ENCODE measurements around the gene STX8. TPM values are rescaled to one million over a fixed set of nuclear protein-coding genes. Genes with fewer than 3 reads are reported as not detected.
"Not testable (repeated sequence)": the region's sequence is repeated elsewhere in the genome, so short reads cannot be mapped to it uniquely, and the experiment has no call there.

STX8 gene
- total and polyA plus RNA-seq, 7 donors: 40.4 to 104 (median 72.6) TPM

DNA sequence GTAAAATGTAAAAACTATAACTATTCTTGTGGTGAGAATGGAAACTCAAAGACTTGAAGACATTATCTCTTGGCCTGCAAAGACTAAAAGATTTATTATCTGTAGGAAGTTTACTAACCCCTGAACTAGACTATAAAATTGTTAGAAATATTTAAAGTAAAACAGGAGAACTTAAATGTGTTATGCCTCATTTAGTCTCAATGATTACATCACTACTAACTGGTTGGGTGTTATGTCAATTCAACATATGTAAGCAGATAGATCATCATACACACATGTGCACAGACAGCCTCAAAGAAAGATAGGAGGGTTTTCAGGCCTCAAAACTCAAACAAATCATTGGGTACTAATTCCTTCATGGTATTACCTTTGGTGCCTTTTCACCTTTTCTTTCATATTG is 7.6 kb downstream of the STX8 start:
- Histone ChIP-seq H3K4me1 (no peaks in the 10 kb centered on the region), H3K9me3 (no peaks in the 10 kb centered on the region), H3K4me3 (no peak overlapping the region), H3K27me3 (no peaks in the 10 kb centered on the region), H3K36me3 (peaks cover 0 to 31% (median 9%) of the 10 kb centered on the region in 4 donors), H3K27ac (no peak overlapping the region)
- TF ChIP-seq POLR2AphosphoS5 (IDR thresholded peaks at IDR 0.05) (no peak), POLR2A (IDR thresholded peaks at IDR 0.05) (no peak), EP300 (IDR thresholded peaks at IDR 0.05) (no peak)
- TF ChIP-seq, protein P1, sequence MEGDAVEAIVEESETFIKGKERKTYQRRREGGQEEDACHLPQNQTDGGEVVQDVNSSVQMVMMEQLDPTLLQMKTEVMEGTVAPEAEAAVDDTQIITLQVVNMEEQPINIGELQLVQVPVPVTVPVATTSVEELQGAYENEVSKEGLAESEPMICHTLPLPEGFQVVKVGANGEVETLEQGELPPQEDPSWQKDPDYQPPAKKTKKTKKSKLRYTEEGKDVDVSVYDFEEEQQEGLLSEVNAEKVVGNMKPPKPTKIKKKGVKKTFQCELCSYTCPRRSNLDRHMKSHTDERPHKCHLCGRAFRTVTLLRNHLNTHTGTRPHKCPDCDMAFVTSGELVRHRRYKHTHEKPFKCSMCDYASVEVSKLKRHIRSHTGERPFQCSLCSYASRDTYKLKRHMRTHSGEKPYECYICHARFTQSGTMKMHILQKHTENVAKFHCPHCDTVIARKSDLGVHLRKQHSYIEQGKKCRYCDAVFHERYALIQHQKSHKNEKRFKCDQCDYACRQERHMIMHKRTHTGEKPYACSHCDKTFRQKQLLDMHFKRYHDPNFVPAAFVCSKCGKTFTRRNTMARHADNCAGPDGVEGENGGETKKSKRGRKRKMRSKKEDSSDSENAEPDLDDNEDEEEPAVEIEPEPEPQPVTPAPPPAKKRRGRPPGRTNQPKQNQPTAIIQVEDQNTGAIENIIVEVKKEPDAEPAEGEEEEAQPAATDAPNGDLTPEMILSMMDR (IDR thresholded peaks at IDR 0.05): no peak
- intact Hi-C loops (cut with DNase I): no loop called here
- DNase-seq: no peak

DNA sequence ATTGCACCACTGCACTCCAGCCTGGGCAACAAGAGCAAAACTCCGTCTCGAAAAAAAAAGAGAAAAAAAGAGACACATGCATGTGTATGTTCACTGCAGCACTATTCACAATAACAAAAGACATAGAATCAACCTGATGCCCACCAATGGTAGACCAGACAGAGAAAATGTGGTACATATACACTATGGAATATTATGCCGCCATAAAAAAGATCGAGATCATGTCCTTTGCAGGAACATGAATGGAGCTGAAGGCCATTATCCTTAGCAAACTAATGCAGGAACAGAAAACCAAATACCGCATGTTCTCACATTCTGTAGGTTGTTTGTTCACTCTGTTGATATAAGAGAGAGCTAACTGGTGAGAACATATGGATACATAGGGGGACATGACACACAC is 8.9 kb downstream of the STX8 start:
- H3K36me3 ChIP-seq: peaks cover 0 to 31% (median 9%) of the 10 kb centered on the region in 4 donors
- H3K9me3 ChIP-seq; H3K27me3 ChIP-seq; H3K4me3 ChIP-seq; H3K27ac ChIP-seq; intact Hi-C loops (cut with DNase I); H3K4me1 ChIP-seq; DNase-seq: not testable (repeated sequence)
- 96 to 97% methylated on average over 5 of the region's 5 CpGs for WGBS, 2 donors

DNA sequence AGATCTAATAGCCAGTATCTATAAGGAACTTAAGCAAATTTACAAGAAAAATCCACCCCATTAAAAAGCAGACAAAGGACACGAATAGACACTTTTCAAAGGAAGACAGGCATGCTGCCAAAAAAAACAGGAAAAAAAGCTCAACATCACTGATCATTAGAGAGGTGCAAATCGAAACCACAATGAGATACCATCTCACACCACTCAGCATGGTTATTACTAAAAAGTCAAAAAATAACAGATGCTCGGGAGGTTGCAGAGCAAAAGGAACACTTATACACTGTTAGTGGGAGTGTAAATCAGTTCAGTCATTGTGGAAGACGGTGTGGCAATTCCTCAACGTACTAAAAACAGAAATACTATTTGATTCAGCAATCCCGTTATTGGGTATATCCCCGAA is 9.6 kb downstream of the STX8 start:
- H3K9me3 ChIP-seq: no peaks in the 10 kb centered on the region
- H3K36me3 ChIP-seq: peaks cover 0 to 31% (median 9%) of the 10 kb centered on the region in 4 donors
- H3K4me1 ChIP-seq: no peaks in the 10 kb centered on the region
- intact Hi-C loops (cut with DNase I): no loop called here
- no peak overlapping the region for H3K4me3 ChIP-seq
- H3K27ac ChIP-seq: no peak overlapping the region
- 58 to 80% methylated on average over 7 of the region's 7 CpGs for WGBS, 2 donors
- DNase-seq: no peak
- TF ChIP-seq EP300 (IDR thresholded peaks at IDR 0.05): no peak
- no peak for TF ChIP-seq POLR2A (IDR thresholded peaks at IDR 0.05)
- no peak for TF ChIP-seq POLR2AphosphoS5 (IDR thresholded peaks at IDR 0.05)
- TF ChIP-seq, protein P1 (IDR thresholded peaks at IDR 0.05): no peak
- no peaks in the 10 kb centered on the region for H3K27me3 ChIP-seq

DNA sequence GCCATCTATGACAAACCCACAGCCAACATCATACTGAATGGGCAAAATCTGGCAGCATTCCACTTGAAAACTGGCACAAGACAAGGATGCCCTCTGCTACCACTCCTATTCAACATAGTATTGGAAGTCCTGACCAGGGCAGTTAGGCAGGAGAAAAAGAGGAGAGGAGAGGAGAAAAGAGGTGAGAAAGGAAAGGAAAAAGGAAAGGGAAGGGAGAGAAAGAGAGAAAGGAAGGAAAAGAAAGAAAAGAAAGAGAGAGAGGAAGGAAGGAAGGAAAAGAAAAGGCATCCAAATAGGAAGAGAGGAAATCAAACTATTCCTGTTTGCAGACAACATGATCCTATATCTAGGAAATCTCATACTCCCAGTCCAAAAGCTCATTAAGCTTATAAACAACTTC is 11.5 kb downstream of the STX8 start:
- H3K9me3 ChIP-seq: no peaks in the 10 kb centered on the region
- no peak overlapping the region for H3K27ac ChIP-seq
- peaks cover 0 to 19% (median 9%) of the 10 kb centered on the region in 4 donors for H3K36me3 ChIP-seq
- no peak for DNase-seq
- H3K4me1 ChIP-seq: no peaks in the 10 kb centered on the region
- intact Hi-C loops (cut with DNase I): no loop called here
- H3K4me3 ChIP-seq: no peak overlapping the region
- H3K27me3 ChIP-seq: no peaks in the 10 kb centered on the region
- no peak for TF ChIP-seq POLR2A (IDR thresholded peaks at IDR 0.05)
- TF ChIP-seq, protein P1 (IDR thresholded peaks at IDR 0.05): no peak
- no peak for TF ChIP-seq POLR2AphosphoS5 (IDR thresholded peaks at IDR 0.05)
- no peak for TF ChIP-seq EP300 (IDR thresholded peaks at IDR 0.05)

DNA sequence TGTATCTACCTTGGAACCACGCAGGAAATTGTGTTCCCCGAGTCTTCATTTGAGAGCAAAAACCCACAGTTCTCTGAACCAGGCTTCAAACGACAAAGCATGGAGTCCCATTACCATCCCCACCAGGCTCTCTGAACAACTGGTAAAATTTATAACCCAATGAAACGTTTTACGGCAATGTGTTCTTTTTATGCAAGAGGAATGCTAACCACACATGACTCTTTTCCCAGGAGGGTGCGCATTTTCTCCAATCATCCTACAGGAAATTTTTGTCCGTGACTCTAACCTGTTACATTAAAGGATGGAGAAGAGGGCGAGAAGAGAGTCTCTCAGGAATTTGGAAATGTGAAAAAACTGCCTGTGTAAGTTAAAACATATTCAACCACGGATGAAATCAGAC is 17.8 kb downstream of the STX8 start:
- TF ChIP-seq, protein P1 (IDR thresholded peaks at IDR 0.05): no peak
- TF ChIP-seq POLR2A (IDR thresholded peaks at IDR 0.05) (no peak), EP300 (IDR thresholded peaks at IDR 0.05) (no peak), POLR2AphosphoS5 (IDR thresholded peaks at IDR 0.05) (no peak)
- intact Hi-C loops (cut with DNase I): no loop called here
- H3K27me3 ChIP-seq: no peaks in the 10 kb centered on the region
- 79 to 86% methylated on average over 9 of the region's 9 CpGs for WGBS, 2 donors
- H3K4me1 ChIP-seq: peaks cover 0 to 18% (median 12%) of the 10 kb centered on the region in 4 donors
- no peak overlapping the region for H3K27ac ChIP-seq
- DNase-seq: no peak
- no peaks in the 10 kb centered on the region for H3K9me3 ChIP-seq
- no peak overlapping the region for H3K4me3 ChIP-seq
- no peaks in the 10 kb centered on the region for H3K36me3 ChIP-seq
